ENCODE data around the gene HAUS2. TPM values are rescaled to one million over a fixed set of nuclear protein-coding genes. Genes with fewer than 3 reads are reported as not detected.

The HAUS2 gene
- total and polyA plus RNA-seq, 2 of the 4 experiments (the other 2 are of a cell fraction): 18.4 to 22.4 TPM

DNA sequence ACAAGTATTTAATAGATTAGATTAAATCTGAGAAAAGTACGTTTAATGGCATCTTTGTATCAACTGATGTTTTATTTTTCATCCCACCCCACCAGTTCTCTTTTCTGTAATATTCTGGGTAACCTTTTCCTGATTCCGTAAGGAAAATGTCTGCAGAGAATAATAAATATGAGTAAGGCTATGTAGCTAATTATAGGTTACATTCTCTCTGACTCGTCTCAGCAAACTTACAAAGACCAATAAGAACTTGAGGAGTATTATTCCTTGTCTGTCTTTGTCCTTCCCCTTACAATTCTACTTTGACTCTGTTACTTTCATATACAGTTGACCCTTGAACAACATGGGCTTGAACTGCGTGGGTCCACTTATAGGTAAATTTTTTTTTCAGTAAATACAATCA is 41.1 kb upstream of the HAUS2 start:
- TF ChIP-seq MXI1 (IDR thresholded peaks at IDR 0.05; ENCODE audit: borderline replicate concordance, low read depth, low read length): no peak
- TF ChIP-seq, protein P1, sequence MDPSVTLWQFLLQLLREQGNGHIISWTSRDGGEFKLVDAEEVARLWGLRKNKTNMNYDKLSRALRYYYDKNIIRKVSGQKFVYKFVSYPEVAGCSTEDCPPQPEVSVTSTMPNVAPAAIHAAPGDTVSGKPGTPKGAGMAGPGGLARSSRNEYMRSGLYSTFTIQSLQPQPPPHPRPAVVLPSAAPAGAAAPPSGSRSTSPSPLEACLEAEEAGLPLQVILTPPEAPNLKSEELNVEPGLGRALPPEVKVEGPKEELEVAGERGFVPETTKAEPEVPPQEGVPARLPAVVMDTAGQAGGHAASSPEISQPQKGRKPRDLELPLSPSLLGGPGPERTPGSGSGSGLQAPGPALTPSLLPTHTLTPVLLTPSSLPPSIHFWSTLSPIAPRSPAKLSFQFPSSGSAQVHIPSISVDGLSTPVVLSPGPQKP (IDR thresholded peaks at IDR 0.05; ENCODE audit: borderline replicate concordance, low read depth, low read length): no peak
- no peak for TF ChIP-seq CHD1 (IDR thresholded peaks at IDR 0.05; ENCODE audit: low read depth, low read length)
- TF ChIP-seq FOS (IDR thresholded peaks at IDR 0.05; ENCODE audit: low read depth, low read length): no peak
- no peak for TF ChIP-seq SMC3 (IDR thresholded peaks at IDR 0.05; ENCODE audit: low read depth, low read length)
- TF ChIP-seq MAFK (IDR thresholded peaks at IDR 0.05; ENCODE audit: low read depth, low read length): no peak
- TF ChIP-seq, protein P2, sequence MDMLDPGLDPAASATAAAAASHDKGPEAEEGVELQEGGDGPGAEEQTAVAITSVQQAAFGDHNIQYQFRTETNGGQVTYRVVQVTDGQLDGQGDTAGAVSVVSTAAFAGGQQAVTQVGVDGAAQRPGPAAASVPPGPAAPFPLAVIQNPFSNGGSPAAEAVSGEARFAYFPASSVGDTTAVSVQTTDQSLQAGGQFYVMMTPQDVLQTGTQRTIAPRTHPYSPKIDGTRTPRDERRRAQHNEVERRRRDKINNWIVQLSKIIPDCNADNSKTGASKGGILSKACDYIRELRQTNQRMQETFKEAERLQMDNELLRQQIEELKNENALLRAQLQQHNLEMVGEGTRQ (IDR thresholded peaks at IDR 0.05; ENCODE audit: low read depth, low read length): no peak
- TF ChIP-seq, protein P3, sequence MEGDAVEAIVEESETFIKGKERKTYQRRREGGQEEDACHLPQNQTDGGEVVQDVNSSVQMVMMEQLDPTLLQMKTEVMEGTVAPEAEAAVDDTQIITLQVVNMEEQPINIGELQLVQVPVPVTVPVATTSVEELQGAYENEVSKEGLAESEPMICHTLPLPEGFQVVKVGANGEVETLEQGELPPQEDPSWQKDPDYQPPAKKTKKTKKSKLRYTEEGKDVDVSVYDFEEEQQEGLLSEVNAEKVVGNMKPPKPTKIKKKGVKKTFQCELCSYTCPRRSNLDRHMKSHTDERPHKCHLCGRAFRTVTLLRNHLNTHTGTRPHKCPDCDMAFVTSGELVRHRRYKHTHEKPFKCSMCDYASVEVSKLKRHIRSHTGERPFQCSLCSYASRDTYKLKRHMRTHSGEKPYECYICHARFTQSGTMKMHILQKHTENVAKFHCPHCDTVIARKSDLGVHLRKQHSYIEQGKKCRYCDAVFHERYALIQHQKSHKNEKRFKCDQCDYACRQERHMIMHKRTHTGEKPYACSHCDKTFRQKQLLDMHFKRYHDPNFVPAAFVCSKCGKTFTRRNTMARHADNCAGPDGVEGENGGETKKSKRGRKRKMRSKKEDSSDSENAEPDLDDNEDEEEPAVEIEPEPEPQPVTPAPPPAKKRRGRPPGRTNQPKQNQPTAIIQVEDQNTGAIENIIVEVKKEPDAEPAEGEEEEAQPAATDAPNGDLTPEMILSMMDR (conservative IDR thresholded peaks at IDR 0.05; ENCODE audit: low read depth, low read length): no peak
- no peak for TF ChIP-seq BHLHE40 (IDR thresholded peaks at IDR 0.05; ENCODE audit: low read depth, low read length)
- no peak for TF ChIP-seq CEBPB (IDR thresholded peaks at IDR 0.05; ENCODE audit: low read depth, low read length)
- TF ChIP-seq RAD21 (IDR thresholded peaks at IDR 0.05; ENCODE audit: low read length): no peak
- Histone ChIP-seq H3K4me3 (ENCODE audit: insufficient read depth, low read depth, low read length) (no peak overlapping the region), H3K23ac (ENCODE audit: low read depth, low read length) (no peak overlapping the region), H2AK9ac (replicated peaks; ENCODE audit: low read depth, low read length, poor library complexity) (no peak overlapping the region), H2BK15ac (ENCODE audit: low read depth, low read length) (no peak overlapping the region), H3K14ac (replicated peaks; ENCODE audit: low read depth, low read length) (no peak overlapping the region), H3K9me3 (ENCODE audit: control insufficient read depth, insufficient read depth, low read length) (no peaks in the 10 kb centered on the region), H4K91ac (ENCODE audit: insufficient read depth, low read depth, low read length) (no peak overlapping the region), H4K20me1 (ENCODE audit: insufficient read depth, low read length) (peaks cover 18% of the 10 kb centered on the region; the same call in 1 of the 2 replicates), H3K4ac (ENCODE audit: low read depth, low read length) (no peak overlapping the region), H2BK5ac (ENCODE audit: low read depth, low read length, poor library complexity, severe bottlenecking) (no peak overlapping the region), H3K9me1 (ENCODE audit: insufficient read depth, low read length) (peaks cover 7% of the 10 kb centered on the region), H2AFZ (replicated peaks; ENCODE audit: low read length, poor library complexity) (no peak overlapping the region), H3K27me3 (ENCODE audit: control insufficient read depth, insufficient read depth, low read length) (no peaks in the 10 kb centered on the region), H3K18ac (ENCODE audit: low read depth, low read length) (no peak overlapping the region), H4K8ac (ENCODE audit: low read depth in 2 of 2, low read length in 2 of 2) (no peak overlapping the region), H3K4me1 (ENCODE audit: control insufficient read depth, insufficient read depth, low read length) (peaks cover 16% of the 10 kb centered on the region), H4K5ac (ENCODE audit: low read depth, low read length) (no peak overlapping the region), H2AK5ac (ENCODE audit: low read depth, low read length) (no peak overlapping the region), H3K36me3 (ENCODE audit: control insufficient read depth, insufficient read depth, low read length) (peaks cover 2% of the 10 kb centered on the region; the same call in 1 of the 2 replicates), H3K9ac (ENCODE audit: low read depth, low read length) (no peak overlapping the region), H3K79me1 (ENCODE audit: low read depth in 1 of 2, low read length in 2 of 2) (peaks cover 27 to 74% of the 10 kb centered on the region in 2 experiments), H2BK120ac (ENCODE audit: low read depth, low read length) (no peak overlapping the region), H3K56ac (ENCODE audit: extremely low read depth, insufficient read depth, low read length) (no peak overlapping the region), H2BK20ac (ENCODE audit: low read depth, low read length) (no peak overlapping the region), H3K27ac (ENCODE audit: insufficient read depth, low read length) (no peak overlapping the region), H3K4me2 (ENCODE audit: low read depth, low read length) (peak overlapping the region; percentile 9; the same call in 1 of the 2 replicates)
- ATAC-seq (ENCODE audit: low read depth): no peak
- intact Hi-C loops (cut with micrococcal nuclease) (no loop called here), in situ Hi-C loops (cut with MboI; ENCODE audit: low sequenced_read_pairs) (no loop called here), dilution Hi-C loops (cut with HindIII; ENCODE audit: low sequenced_read_pairs, unreplicated experiment) (no loop called here)
- BruUV-seq (replicated peaks): no TSS peak
- ChIA-PET POLR2A (ENCODE audit: unreplicated experiment) (interaction anchor here (0.6 kb wide), 1 partner anchor 13 kb away, joined by 3 read pairs; no protein-coding TSS in a partner anchor), CTCF (interaction anchor here (1.0 kb wide), 1 partner anchor 42 kb away, joined by 3 read pairs; no protein-coding TSS in a partner anchor)
- no CpG with 5 or more reads among the region's 4 CpGs for WGBS, 2 experiments (ENCODE audit: extremely low coverage in 2 of 2, insufficient read length in 1 of 2)
- peak; percentile 45 for DNase-seq

Measured in IMR-90 (cell line).